Neuronal stem cell (in vitro differentiated cells): Measurements from ENCODE around the gene IRS2.
A peak's percentile ranks its signal among the peaks of the same experiment; 100 is the strongest.

ENCODE experiments used
- DNase-seq: peaks from one replicate; pipeline ENCODE4 v3.0.0-alpha.2; 2013; ENCODE audit warnings: low spot score
- H2AFZ ChIP-seq: one replicate; pipeline ENCODE4 v1.6.1; 2013; ENCODE audit warnings: mild to moderate bottlenecking, low read length, inconsistent platforms
- H2AK5ac ChIP-seq: 2 replicates; pipeline ENCODE4 v1.6.1; 2013; ENCODE audit warnings: low read depth, mild to moderate bottlenecking, inconsistent platforms, low read length, moderate library complexity, mixed read lengths
- H2BK120ac ChIP-seq: 2 replicates; pipeline ENCODE4 v1.6.1; 2013; ENCODE audit warnings: low read depth, mild to moderate bottlenecking, inconsistent platforms, low read length, moderate library complexity, mixed read lengths
- H2BK12ac ChIP-seq: one replicate; pipeline ENCODE4 v1.6.1; 2013; ENCODE audit warnings: low read length, inconsistent platforms
- H2BK15ac ChIP-seq: 2 replicates; pipeline ENCODE4 v1.6.1; 2013; ENCODE audit warnings: mild to moderate bottlenecking, low read length, inconsistent platforms, mixed read lengths
- H2BK5ac ChIP-seq: one replicate; pipeline ENCODE4 v1.6.1; 2013; ENCODE audit warnings: inconsistent platforms, mild to moderate bottlenecking, low read length, moderate library complexity
- H3K14ac ChIP-seq: one replicate; pipeline ENCODE4 v1.6.1; 2013; ENCODE audit warnings: low read length, inconsistent platforms
- H3K18ac ChIP-seq: 2 replicates; pipeline ENCODE4 v1.6.1; 2013; ENCODE audit warnings: low read length, inconsistent platforms
- H3K23ac ChIP-seq: 2 replicates; pipeline ENCODE4 v1.6.1; 2013; ENCODE audit warnings: low read depth, mild to moderate bottlenecking, mixed read lengths, low read length, inconsistent platforms; ENCODE audit not compliant: poor library complexity
- H3K27ac ChIP-seq: replicated peaks from 3 replicates; pipeline ENCODE4 v1.5.1; 2013; ENCODE audit warnings: low read length, inconsistent platforms
- H3K27me3 ChIP-seq, 3 experiments: 2 replicates each; pipeline ENCODE4 v1.6.1; 2013; ENCODE audit warnings: low read length in 3 of 3, mild to moderate bottlenecking in 2 of 3, inconsistent platforms in 1 of 3, low read depth in 1 of 3, mixed read lengths in 1 of 3, moderate library complexity in 1 of 3; ENCODE audit not compliant: control insufficient read depth in 3 of 3, insufficient read depth in 3 of 3
- H3K36me3 ChIP-seq, 2 donors: replicated peaks in 1 of 2; 2 replicates each; pipeline ENCODE4 v1.6.1; 2013; ENCODE audit warnings: low read length in 2 of 2; ENCODE audit not compliant: control insufficient read depth in 2 of 2, insufficient read depth in 2 of 2
- H3K4ac ChIP-seq: 2 replicates; pipeline ENCODE4 v1.6.1; 2013; ENCODE audit warnings: inconsistent platforms, mild to moderate bottlenecking, low read length, moderate library complexity
- H3K4me1 ChIP-seq, 2 donors: 1 replicate in 1 of 2; 2 replicates in 1 of 2; pipeline ENCODE4 v1.6.1; 2013; ENCODE audit warnings: low read length in 2 of 2, low read depth in 1 of 2; ENCODE audit not compliant: control insufficient read depth in 2 of 2, insufficient read depth in 1 of 2
- H3K4me2 ChIP-seq: one replicate; pipeline ENCODE4 v1.6.1; 2013; ENCODE audit warnings: mild to moderate bottlenecking, low read length, inconsistent platforms; ENCODE audit not compliant: insufficient read depth, poor library complexity, severe bottlenecking
- H3K4me3 ChIP-seq, 2 donors: 2 replicates each; pipeline ENCODE4 v1.5.1; 2013; ENCODE audit warnings: low read length in 2 of 2, mild to moderate bottlenecking in 2 of 2, inconsistent platforms in 1 of 2, moderate library complexity in 1 of 2
- H3K79me1 ChIP-seq: one replicate; pipeline ENCODE4 v1.6.1; 2013; ENCODE audit warnings: low read depth, mild to moderate bottlenecking, inconsistent platforms, low read length, moderate library complexity
- H3K9ac ChIP-seq: one replicate; pipeline ENCODE4 v1.6.1; 2013; ENCODE audit warnings: mild to moderate bottlenecking, low read depth, low read length, inconsistent platforms; ENCODE audit not compliant: poor library complexity
- H3K9me3 ChIP-seq, 2 donors: replicated peaks in 1 of 2; 2 replicates each; pipeline versions ENCODE3 to v1.6.1; 2013; ENCODE audit warnings: low read length in 2 of 2, mild to moderate bottlenecking in 2 of 2, inconsistent platforms in 1 of 2, low read depth in 1 of 2, mixed read lengths in 1 of 2, moderate library complexity in 1 of 2; ENCODE audit not compliant: control insufficient read depth in 2 of 2, insufficient read depth in 1 of 2
- H4K8ac ChIP-seq: one replicate; pipeline ENCODE4 v1.6.1; 2013; ENCODE audit warnings: low read depth, mild to moderate bottlenecking, inconsistent platforms, low read length, moderate library complexity
- H4K91ac ChIP-seq: one replicate; pipeline ENCODE4 v1.6.1; 2013; ENCODE audit warnings: low read length, low read depth, mild to moderate bottlenecking, inconsistent platforms; ENCODE audit not compliant: poor library complexity
- whole genome bisulfite sequencing, 2 donors: extraction: QIAGEN DNeasy Blood & Tissue Kit; methylation state at CpG; one replicate each; pipeline ENCODE4 v1.1.7; 2013; ENCODE audit warnings: missing lambda C conversion rate in 2 of 2, mixed read lengths in 1 of 2; ENCODE audit not compliant: insufficient read length in 2 of 2, insufficient replicate concordance in 1 of 2; ENCODE audit errors: extremely low coverage in 2 of 2; 5-methylcytosine and 5-hydroxymethylcytosine counted together

Gene IRS2

GRCh38 chr13:109784590-109785140, 1.7 kb downstream of the IRS2 start:
- peak; percentile 85 for DNase-seq
- Histone ChIP-seq H3K4me3 (peak overlapping the region; percentile 72 to 99), H2BK15ac (peak overlapping the region; percentile 75), H3K4me2 (peak overlapping the region; percentile 99), H3K9me3 (peaks cover 0 to 5% of the 10 kb centered on the region in 2 donors), H3K79me1 (peaks cover 37% of the 10 kb centered on the region), H3K27ac (no peak overlapping the region), H3K18ac (peak overlapping the region; percentile 99), H3K9ac (peak overlapping the region; percentile 99), H3K4me1 (peaks cover 7 to 10% of the 10 kb centered on the region in 2 donors), H3K14ac (peak overlapping the region; percentile 89), H2BK5ac (peak overlapping the region; percentile 82), H2AK5ac (peak overlapping the region; percentile 97), H4K91ac (no peak overlapping the region), H3K36me3 (peaks cover 18 to 22% of the 10 kb centered on the region in 2 donors), H2BK12ac (peak overlapping the region; percentile 84), H3K23ac (peak overlapping the region; percentile 93), H3K4ac (peak overlapping the region; percentile 53), H3K27me3 (no peaks in the 10 kb centered on the region), H4K8ac (peak overlapping the region; percentile 17), H2BK120ac (no peak overlapping the region), H2AFZ (no peak overlapping the region)
- no CpG with 5 or more reads among the region's 83 CpGs for WGBS, 2 donors

GRCh38 chr13:109783815-109784589, 2.4 kb downstream of the IRS2 start:
- H2BK120ac ChIP-seq: no peak overlapping the region
- no peaks in the 10 kb centered on the region for H3K27me3 ChIP-seq
- no peak for DNase-seq
- no peak overlapping the region for H3K27ac ChIP-seq
- peaks cover 22 to 23% of the 10 kb centered on the region in 2 donors for H3K36me3 ChIP-seq
- peaks cover 37% of the 10 kb centered on the region for H3K79me1 ChIP-seq
- H3K18ac ChIP-seq: peak overlapping the region; percentile 96
- H2AFZ ChIP-seq: no peak overlapping the region
- H4K8ac ChIP-seq: peak overlapping the region; percentile 17
- H3K4me1 ChIP-seq: peaks cover 7 to 12% of the 10 kb centered on the region in 2 donors
- H3K9ac ChIP-seq: peak overlapping the region; percentile 93
- peaks cover 0 to 5% of the 10 kb centered on the region in 2 donors for H3K9me3 ChIP-seq
- H2BK5ac ChIP-seq: no peak overlapping the region
- H3K4me2 ChIP-seq: peak overlapping the region; percentile 99
- peak overlapping the region in 1 of 2 donors; percentile 99 for H3K4me3 ChIP-seq
- peak overlapping the region; percentile 53 for H3K4ac ChIP-seq
- peak overlapping the region; percentile 73 for H3K23ac ChIP-seq
- peak overlapping the region; percentile 95 for H2AK5ac ChIP-seq
- no CpG with 5 or more reads among the region's 81 CpGs for WGBS, 2 donors
- H2BK15ac ChIP-seq: peak overlapping the region; percentile 37
- peak overlapping the region; percentile 89 for H3K14ac ChIP-seq
- peak overlapping the region; percentile 84 for H2BK12ac ChIP-seq
- H4K91ac ChIP-seq: no peak overlapping the region

- Histone ChIP-seq H3K9ac (peak overlapping the region; percentile 93), H3K14ac (peak overlapping the region; percentile 71), H2BK5ac (no peak overlapping the region), H2AFZ (no peak overlapping the region), H2BK120ac (no peak overlapping the region), H4K91ac (no peak overlapping the region), H3K4ac (peak overlapping the region; percentile 53), H3K18ac (peak overlapping the region; percentile 38), H3K36me3 (peaks cover 22 to 24% of the 10 kb centered on the region in 2 donors), H3K9me3 (peaks cover 0 to 5% of the 10 kb centered on the region in 2 donors), H4K8ac (no peak overlapping the region), H3K79me1 (peaks cover 37% of the 10 kb centered on the region), H3K4me1 (peaks cover 7 to 13% of the 10 kb centered on the region in 2 donors), H3K27ac (no peak overlapping the region), H3K23ac (peak overlapping the region; percentile 73), H2AK5ac (peak overlapping the region; percentile 95), H3K4me3 (no peak overlapping the region), H2BK15ac (no peak overlapping the region), H3K27me3 (no peaks in the 10 kb centered on the region), H2BK12ac (peak overlapping the region; percentile 73), H3K4me2 (peak overlapping the region; percentile 99)
- WGBS, 2 donors: no CpG with 5 or more reads among the region's 29 CpGs
- no peak for DNase-seq
These were observed 3.0 kb downstream of the IRS2 start for GRCh38 chr13:109783447-109783814.

GRCh38 chr13:109782823-109783431, 3.5 kb downstream of the IRS2 start:
- Histone ChIP-seq H3K4me3 (no peak overlapping the region), H4K91ac (no peak overlapping the region), H3K27me3 (no peaks in the 10 kb centered on the region), H3K4me1 (peaks cover 11 to 13% of the 10 kb centered on the region in 2 donors), H3K23ac (no peak overlapping the region), H3K9me3 (peaks cover 0 to 5% of the 10 kb centered on the region in 2 donors), H2AFZ (no peak overlapping the region), H3K4ac (no peak overlapping the region), H3K36me3 (peaks cover 22 to 24% of the 10 kb centered on the region in 2 donors), H2BK15ac (no peak overlapping the region), H2BK120ac (no peak overlapping the region), H3K18ac (peak overlapping the region; percentile 57), H3K9ac (no peak overlapping the region), H2BK5ac (no peak overlapping the region), H3K27ac (no peak overlapping the region), H2AK5ac (peak overlapping the region; percentile 70), H3K4me2 (no peak overlapping the region), H4K8ac (peak overlapping the region; percentile 17), H2BK12ac (no peak overlapping the region), H3K14ac (peak overlapping the region; percentile 82), H3K79me1 (peaks cover 37% of the 10 kb centered on the region)
- no peak for DNase-seq
- no CpG with 5 or more reads among the region's 72 CpGs for WGBS, 2 donors
